Measurements from ENCODE around the gene CHKB.

CHKB gene

DNA sequence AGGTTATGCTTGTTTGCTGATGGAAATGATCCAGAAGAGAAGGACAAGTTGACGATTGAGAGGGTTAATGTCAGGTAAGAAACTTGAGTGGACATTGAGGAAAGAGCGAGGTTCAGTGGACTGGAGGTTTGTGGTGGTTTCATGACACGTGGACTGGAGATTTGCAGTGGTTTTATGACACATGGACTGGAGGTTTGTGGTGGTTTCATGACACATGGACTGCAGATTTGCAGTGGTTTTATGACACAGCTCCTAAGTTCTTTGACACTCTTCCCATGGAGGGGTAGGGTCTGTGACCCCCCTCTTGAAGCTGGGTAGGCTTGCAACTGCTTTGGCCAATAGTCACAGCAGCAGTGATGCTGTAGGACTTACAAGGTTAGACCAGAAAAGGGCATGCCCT is 12.5 kb upstream of the CHKB start:
- ATAC-seq, result no peak
- Mint-ChIP-seq H3K9me3 (no peaks in the 10 kb centered on the region), H3K27ac (no peak overlapping the region), H3K36me3 (ENCODE audit: low read depth) (peaks cover 4% of the 10 kb centered on the region), H3K27me3 (peaks cover 11% of the 10 kb centered on the region), H3K4me3 (no peak overlapping the region), H3K4me1 (no peaks in the 10 kb centered on the region)
- no peak for DNase-seq

DNA sequence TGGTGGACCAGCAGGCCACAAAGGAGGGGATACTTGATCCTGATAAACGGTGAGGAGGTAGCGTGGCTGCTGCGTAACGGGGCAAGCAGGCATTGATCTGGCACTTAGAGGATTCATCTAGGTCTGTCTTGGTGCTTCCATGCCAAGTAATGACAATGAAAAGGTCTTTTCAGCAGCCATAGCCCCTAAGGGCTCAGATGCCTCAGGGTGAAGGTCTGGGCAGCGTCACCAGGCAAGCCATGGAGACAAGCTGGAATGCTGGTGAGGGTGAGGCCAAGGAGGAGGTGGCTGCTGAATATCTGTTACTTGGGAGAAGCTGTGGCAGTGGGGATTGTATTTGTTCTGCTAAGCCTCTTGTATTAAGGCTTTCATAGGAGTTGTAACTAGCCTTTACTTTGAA is 4.8 kb upstream of the CHKB start:
- Mint-ChIP-seq H3K4me1 (peaks cover 7% of the 10 kb centered on the region), H3K4me3 (no peak overlapping the region), H3K27ac (no peak overlapping the region), H3K27me3 (no peaks in the 10 kb centered on the region), H3K36me3 (ENCODE audit: low read depth) (no peaks in the 10 kb centered on the region), H3K9me3 (no peaks in the 10 kb centered on the region)
- no peak for ATAC-seq
- no peak for DNase-seq

DNA sequence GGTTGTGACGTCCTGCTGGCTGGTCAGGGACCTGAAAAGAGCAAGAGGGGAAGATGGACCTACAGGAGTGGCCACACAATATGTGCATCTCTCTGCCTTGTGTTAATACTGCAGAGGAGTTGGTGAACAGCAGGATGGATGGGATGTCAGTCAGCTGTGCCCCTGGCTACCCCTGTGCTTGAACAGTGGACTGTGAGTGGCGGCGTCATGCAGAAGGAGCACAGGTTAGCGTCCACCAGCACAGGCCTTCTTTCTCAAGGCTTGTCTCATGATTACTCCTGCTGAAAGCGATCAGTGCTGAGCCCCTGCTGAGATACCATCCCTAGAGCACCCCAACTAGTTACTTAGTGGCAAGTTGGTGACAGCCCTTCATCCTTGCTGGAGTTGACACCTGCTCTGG is 3.8 kb upstream of the CHKB start:
- H3K36me3 Mint-ChIP-seq (ENCODE audit: low read depth), result no peaks in the 10 kb centered on the region
- no peak for DNase-seq
- no peak overlapping the region for H3K27ac Mint-ChIP-seq
- no peak for ATAC-seq
- no peaks in the 10 kb centered on the region for H3K27me3 Mint-ChIP-seq
- no peak overlapping the region for H3K4me3 Mint-ChIP-seq
- H3K9me3 Mint-ChIP-seq, result no peaks in the 10 kb centered on the region
- H3K4me1 Mint-ChIP-seq, result peaks cover 10% of the 10 kb centered on the region

DNA sequence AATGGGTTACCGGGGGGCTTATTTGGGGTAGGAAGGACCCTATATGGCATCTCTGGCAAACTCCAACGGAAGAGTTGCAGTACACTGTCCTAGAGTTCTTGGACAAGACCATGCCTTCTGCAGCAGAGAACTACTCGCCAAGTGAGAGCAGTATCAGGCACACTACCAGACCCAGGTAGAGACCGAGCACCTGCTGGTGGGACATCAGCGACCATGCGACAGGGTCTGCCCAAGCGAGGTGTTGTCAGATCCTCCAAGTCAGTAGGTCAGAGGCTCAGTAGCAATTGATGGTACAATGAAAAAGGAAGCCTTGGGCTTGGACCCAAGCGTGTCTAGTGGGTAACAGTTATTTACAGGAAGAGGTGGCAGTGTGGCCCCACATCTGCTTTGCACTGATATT is 3.1 kb upstream of the CHKB start:
- Mint-ChIP-seq H3K4me1 (peaks cover 15% of the 10 kb centered on the region), H3K9me3 (no peaks in the 10 kb centered on the region), H3K27ac (no peak overlapping the region), H3K27me3 (no peaks in the 10 kb centered on the region), H3K4me3 (no peak overlapping the region), H3K36me3 (ENCODE audit: low read depth) (no peaks in the 10 kb centered on the region)
- ATAC-seq, result no peak
- DNase-seq, result no peak

DNA sequence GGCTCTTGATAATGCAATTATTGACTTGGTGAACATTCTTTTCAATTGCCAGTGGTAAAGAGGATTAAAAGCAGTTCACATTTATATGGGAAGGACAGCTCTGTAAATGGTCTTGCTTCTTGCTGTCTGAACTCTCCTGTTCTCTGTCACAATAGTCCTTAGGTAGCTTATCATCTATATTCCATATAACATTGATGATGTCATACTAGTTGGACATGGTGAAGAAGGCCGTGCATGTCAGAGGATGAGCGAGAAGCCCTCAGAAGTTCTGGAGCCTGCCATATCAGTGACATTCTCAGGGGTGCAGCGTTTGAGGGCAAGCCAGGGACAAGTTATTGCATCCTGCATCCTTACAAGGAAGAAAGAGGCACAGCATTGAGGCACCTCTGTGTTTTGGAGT is 2.6 kb upstream of the CHKB start:
- no peaks in the 10 kb centered on the region for H3K9me3 Mint-ChIP-seq
- H3K27ac Mint-ChIP-seq, result no peak overlapping the region
- H3K4me3 Mint-ChIP-seq, result no peak overlapping the region
- H3K27me3 Mint-ChIP-seq, result no peaks in the 10 kb centered on the region
- no peak for DNase-seq
- H3K36me3 Mint-ChIP-seq (ENCODE audit: low read depth), result peaks cover 3% of the 10 kb centered on the region
- ATAC-seq, result no peak
- peaks cover 19% of the 10 kb centered on the region for H3K4me1 Mint-ChIP-seq

DNA sequence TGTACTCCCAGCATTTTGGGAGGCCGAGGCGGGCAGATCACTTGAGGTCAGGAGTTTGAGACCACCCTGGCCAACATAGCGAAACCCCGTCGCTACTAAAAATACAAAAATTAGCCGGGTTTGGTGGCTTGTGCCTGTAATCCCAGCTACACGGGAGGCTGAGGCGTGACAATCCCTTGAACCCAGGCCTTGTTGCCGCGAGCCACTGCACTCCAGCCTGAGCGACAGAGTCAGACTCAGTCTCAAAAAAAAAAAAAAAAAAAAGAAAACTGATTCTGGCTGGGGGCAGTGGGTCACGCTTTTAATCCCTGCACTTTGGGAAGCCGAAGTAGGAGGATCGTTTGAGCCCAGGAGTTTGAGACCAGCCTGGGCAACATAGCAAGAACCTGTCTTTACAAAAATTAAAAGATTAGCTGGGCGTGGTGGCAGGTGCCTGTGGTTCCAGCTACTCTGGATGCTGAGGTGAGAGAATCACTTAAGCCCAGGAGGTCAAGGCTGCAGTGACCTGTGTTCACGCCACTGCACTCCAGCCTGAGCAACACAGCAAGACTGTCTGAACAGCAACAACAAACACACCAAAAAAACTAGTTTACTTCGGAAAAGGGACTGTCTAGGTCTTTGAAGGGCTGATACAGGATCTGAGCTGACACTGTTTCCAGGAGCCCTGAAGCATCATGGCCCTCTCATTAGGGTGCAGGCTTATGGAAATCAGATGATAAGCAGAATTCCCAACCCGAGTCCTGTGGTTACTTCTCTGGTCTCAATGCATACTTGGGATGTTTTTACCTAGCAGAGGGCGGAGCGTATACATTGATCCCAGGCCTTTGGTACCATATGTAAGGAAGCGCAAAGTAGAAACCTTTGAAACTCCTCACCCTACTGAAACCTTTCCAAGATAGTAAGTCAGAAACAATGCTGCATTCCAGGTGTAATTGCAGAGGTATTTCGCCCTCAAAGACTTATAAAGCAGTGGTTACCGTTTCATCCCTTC is 1.8 kb upstream of the CHKB start:
- Mint-ChIP-seq H3K27ac (peak overlapping the region; percentile 90), H3K27me3 (no peaks in the 10 kb centered on the region), H3K4me3 (peak overlapping the region; percentile 91), H3K36me3 (ENCODE audit: low read depth) (peaks cover 5% of the 10 kb centered on the region), H3K4me1 (peaks cover 21% of the 10 kb centered on the region), H3K9me3 (no peaks in the 10 kb centered on the region)
- ATAC-seq, result no peak
- no peak for DNase-seq

DNA sequence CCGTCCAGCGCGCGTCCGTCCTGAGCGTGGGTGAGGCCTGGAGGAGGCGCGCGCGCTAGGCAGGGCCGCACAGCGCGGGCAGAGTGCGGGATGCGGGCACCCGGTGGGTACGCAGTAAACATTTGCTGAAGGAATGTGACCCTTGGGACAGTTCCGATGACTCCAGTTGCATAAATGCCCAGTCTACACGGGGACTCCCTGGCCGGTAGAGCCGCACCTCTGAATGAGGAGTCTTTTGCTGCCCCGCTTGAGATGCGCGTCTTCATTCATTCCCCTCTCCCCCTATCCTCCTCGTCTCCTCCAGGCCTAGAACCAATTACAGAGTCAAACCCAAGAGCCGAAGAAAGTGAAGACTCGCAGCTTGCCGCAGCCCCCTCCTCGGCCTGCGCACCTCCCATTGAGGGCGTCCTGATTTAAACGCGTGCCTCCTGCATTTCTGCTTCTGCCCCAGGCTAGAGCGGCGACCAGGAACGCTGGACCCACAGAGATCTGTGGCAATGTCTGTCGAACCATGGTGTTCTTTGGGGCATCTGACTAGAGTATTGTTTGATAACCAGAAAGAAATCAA is 729 bp upstream of the CHKB start:
- DNase-seq, result no peak
- H3K27ac Mint-ChIP-seq, result peak overlapping the region; percentile 90
- no peaks in the 10 kb centered on the region for H3K9me3 Mint-ChIP-seq
- peak; percentile 14 for ATAC-seq
- H3K4me1 Mint-ChIP-seq, result peaks cover 26% of the 10 kb centered on the region
- H3K27me3 Mint-ChIP-seq, result no peaks in the 10 kb centered on the region
- peaks cover 5% of the 10 kb centered on the region for H3K36me3 Mint-ChIP-seq (ENCODE audit: low read depth)
- H3K4me3 Mint-ChIP-seq, result peak overlapping the region; percentile 91

DNA sequence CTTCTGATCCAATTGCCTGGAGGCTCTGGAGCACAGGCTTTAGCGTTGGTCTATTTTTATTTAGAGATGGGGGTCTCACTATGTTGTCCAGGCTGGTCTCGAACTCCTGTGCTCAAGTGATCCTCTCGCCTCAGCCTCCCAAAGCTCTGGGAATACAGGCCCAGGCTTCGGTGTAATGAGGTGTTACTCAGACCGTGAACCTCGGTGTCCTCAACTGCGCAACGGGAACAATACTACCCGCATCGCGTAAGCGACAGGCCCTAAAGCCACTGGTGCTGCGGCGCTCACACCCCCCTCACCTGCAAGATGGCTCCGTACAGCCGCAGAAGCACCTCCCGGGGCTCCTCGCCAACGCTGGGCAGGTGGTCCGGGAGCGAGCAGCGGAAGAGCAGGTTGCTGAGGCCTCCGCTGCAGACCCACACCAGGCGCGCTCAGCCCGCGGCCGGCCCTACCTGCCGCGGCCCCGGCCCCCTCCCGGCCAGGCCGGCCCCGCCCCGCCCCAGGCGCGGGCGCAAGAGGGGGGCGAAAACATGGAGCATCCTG is 628 bp downstream of the CHKB start:
- DNase-seq, result peak; percentile 38

DNA sequence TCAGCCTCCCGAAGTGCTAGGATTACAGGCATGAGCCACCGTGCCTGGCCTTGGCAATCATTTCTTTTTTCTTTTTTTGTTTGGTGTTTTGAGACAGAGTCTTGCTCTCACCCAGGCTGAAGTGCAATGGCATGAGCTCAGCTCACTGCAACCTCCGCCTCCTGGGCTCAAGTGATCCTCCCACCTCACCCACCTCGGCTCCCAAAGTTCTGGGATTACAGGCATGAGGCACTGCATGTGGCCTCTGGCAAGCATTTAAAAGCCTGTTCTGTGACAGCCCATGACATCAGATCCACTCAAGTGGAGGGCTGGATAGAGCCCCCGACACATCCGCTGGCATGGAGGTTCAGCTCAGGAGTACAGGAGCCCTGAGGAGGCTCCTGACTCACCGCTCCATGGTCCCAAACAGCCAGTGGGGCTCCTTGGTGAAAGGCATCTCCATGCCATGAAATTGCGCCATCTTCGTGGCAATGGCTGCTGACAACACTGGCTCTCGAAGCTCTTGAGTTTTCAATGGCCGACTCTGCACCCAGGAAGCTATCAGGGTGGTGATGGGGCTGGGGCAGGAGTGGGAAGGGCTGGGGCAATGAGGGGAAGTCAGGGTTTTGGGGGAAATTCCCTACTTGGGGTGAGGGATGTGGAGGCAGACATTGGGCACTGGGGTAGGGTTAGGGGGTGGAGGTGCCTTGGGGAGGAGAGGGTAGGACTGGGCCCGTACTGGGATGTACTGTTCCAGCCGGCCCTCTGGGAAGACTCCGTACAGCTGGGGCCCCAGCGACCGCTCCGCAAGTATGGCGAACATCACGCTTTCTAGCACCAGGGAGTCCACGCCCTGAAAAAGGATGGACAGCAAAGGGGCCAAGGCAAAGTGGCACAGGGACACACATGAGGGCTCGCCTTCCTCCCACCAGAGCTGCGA is 1.4 kb downstream of the CHKB start:
- no peaks in the 10 kb centered on the region for H3K9me3 Mint-ChIP-seq

More for the DNA sequence above, 628 bp downstream of the CHKB start:
- Mint-ChIP-seq H3K27ac (peak overlapping the region; percentile 83), H3K27me3 (no peaks in the 10 kb centered on the region), H3K9me3 (no peaks in the 10 kb centered on the region), H3K4me3 (peak overlapping the region; percentile 91), H3K4me1 (peaks cover 31% of the 10 kb centered on the region), H3K36me3 (ENCODE audit: low read depth) (peaks cover 5% of the 10 kb centered on the region)
- peak; percentile 1 for ATAC-seq

DNA sequence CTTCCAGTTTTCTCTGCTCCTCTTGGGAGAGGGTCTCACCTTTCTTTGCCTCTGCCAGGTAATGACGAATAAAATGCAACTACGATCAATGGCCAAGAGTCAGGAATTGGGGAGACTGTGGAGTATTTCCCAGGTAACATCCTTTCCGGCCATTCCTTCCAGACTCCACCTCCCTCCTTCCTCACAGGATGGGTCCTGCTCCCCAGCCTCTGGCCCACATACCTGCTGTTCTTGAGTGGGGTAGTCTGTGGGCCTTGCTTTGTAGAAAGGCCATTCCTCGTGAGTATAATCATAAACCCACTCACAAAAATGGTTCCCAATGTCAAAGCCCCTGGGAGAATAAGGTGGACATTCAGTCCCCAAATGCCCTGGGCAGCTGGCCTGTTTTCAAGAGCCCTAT is 2.9 kb downstream of the CHKB start:
- Mint-ChIP-seq H3K4me3 (no peak overlapping the region), H3K9me3 (no peaks in the 10 kb centered on the region), H3K27ac (no peak overlapping the region), H3K4me1 (peaks cover 31% of the 10 kb centered on the region), H3K36me3 (ENCODE audit: low read depth) (peaks cover 5% of the 10 kb centered on the region), H3K27me3 (no peaks in the 10 kb centered on the region)
- no peak for ATAC-seq
- no peak for DNase-seq

More for the DNA sequence above, 1.4 kb downstream of the CHKB start:
- peak overlapping the region; percentile 79 for H3K27ac Mint-ChIP-seq
- peaks cover 5% of the 10 kb centered on the region for H3K36me3 Mint-ChIP-seq (ENCODE audit: low read depth)
- ATAC-seq, result no peak
- H3K4me3 Mint-ChIP-seq, result peak overlapping the region; percentile 91
- peaks cover 31% of the 10 kb centered on the region for H3K4me1 Mint-ChIP-seq
- no peak for DNase-seq
- no peaks in the 10 kb centered on the region for H3K27me3 Mint-ChIP-seq

DNA sequence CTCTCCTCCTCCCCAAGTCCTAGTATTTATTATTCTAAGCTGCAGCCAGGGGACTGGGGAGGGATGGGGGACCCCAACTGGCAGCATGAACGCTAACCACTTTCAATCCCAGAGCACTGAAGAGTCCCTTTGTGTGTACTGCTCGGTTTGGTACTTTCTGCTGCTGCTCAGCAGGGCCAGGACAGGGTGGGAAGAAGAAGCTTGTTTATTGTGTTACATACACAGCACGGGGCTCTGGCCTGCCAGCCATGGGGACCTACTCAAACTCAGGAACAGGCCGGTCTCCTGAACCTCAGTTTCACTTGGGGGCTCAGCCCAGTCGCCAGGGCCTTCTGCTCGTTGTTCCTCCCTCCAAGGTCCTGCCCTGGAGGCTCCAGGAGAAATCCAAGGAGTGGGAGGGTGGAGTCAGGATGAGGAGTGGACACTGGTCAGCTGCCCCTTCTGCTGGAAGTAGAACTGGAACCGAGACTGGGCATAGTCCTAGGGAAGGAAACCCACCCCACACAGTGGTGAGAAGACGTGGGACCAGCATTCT is 3.8 kb downstream of the CHKB start:
- peaks cover 30% of the 10 kb centered on the region for H3K4me1 Mint-ChIP-seq
- peaks cover 5% of the 10 kb centered on the region for H3K36me3 Mint-ChIP-seq (ENCODE audit: low read depth)
- no peak overlapping the region for H3K27ac Mint-ChIP-seq
- no peak for DNase-seq
- H3K9me3 Mint-ChIP-seq, result no peaks in the 10 kb centered on the region
- H3K4me3 Mint-ChIP-seq, result no peak overlapping the region
- H3K27me3 Mint-ChIP-seq, result no peaks in the 10 kb centered on the region
- ATAC-seq, result no peak

DNA sequence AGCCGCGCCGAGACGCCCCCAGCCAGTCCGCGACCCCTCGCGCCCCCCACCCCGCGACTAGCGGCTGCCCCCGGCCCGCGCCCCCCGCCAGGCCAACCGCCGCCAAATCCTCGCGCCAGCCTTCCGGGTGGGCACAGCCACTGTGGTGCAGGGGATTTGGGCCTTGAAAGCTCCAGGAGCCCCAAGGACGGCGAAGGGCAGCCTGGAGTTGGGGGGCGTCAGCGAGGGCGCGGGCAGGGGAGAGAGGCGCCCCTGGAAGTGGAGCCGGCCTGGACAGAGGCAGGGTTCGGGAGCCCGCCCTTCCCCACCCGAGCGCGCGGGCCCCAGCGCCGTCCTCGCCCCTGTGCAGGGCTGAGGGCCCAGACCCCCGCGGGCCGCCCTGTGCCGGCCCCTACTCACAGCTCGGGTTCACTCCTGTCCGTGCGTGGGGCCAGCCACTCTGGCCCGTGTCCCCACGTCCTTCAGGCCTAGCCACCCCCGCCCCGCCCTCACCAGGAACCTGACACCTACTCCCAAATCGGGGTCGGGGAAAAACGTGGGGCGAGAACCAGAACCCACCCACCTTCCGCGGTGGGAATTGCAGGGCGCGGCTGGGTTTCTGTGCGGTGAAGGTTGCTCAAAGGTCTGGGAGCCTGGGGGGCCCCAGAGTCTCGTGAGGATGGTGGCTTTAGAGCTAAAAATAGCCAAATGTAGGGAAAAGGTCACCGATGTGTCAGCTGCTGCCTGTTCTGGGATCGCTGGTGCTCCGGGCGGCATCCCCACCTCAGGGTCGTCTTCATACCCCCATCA is 4.5 kb downstream of the CHKB start, which contains the start of gene CPT1B:
Gene CPT1B (minus strand): TSS at position 441 of the 789 bp plus-strand sequence. CDS start 512 bp downstream, outside the sequence.
- Mint-ChIP-seq H3K9me3 (no peaks in the 10 kb centered on the region), H3K36me3 (ENCODE audit: low read depth) (peaks cover 5% of the 10 kb centered on the region), H3K4me1 (peaks cover 23% of the 10 kb centered on the region), H3K27me3 (no peaks in the 10 kb centered on the region), H3K27ac (no peak within 1 kb of the TSS), H3K4me3 (no peak within 1 kb of the TSS)
- ATAC-seq (no peak), DNase-seq (no peak)

DNA sequence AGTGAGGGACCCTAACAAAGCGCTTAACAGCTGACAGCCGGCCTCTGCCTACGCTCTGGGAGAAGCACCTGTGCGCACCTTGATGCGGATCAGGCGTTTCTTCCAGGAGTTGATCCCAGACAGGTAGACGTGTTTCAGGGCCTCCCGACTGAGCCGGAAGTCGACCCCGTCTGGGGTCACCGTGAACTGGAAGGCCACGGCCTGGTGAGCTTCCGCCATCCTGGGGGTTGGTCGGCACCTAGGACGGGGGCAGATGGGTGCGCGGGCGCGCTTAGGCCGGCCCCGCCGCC is 5.0 kb downstream of the CHKB start:
- no peak for ATAC-seq
- Mint-ChIP-seq H3K36me3 (ENCODE audit: low read depth) (peaks cover 5% of the 10 kb centered on the region), H3K4me3 (no peak overlapping the region), H3K9me3 (no peaks in the 10 kb centered on the region), H3K27ac (no peak overlapping the region), H3K4me1 (peaks cover 23% of the 10 kb centered on the region), H3K27me3 (no peaks in the 10 kb centered on the region)
- DNase-seq, result no peak
